MM.1S (cell line): ENCODE data around the gene ADGRV1.

Experiments
- DNase-seq: peaks from one replicate; pipeline ENCODE4 v3.0.0-alpha.2; 2015
- H2AFZ ChIP-seq: fragments of 300-600 bp; sonication (generic); 2 replicates; pipeline ENCODE4 v1.6.0; 2016; ENCODE audit warnings: antibody characterized with exemption, low read length
- H3F3A ChIP-seq: fragments of 300-600 bp; sonication (generic); 2 replicates; pipeline ENCODE4 v1.6.1; 2016; ENCODE audit warnings: mild to moderate bottlenecking, antibody characterized with exemption, low read length, moderate library complexity, mixed read lengths; ENCODE audit not compliant: insufficient read depth
- H3K27ac ChIP-seq: fragments of 300-600 bp; sonication (generic); 2 replicates; pipeline ENCODE4 v1.5.1; 2016; ENCODE audit warnings: mild to moderate bottlenecking, low read length
- H3K27me3 ChIP-seq: fragments of 300-600 bp; sonication (generic); replicated peaks from 2 replicates; pipeline ENCODE4 v1.6.0; 2016; ENCODE audit warnings: low read length; ENCODE audit not compliant: insufficient read depth
- H3K36me3 ChIP-seq: fragments of 300-600 bp; sonication (generic); replicated peaks from 2 replicates; pipeline ENCODE4 v1.6.1; 2016; ENCODE audit warnings: mild to moderate bottlenecking, low read length, mixed read lengths; ENCODE audit not compliant: insufficient read depth
- H3K4me1 ChIP-seq: fragments of 300-600 bp; sonication (generic); 2 replicates; pipeline ENCODE4 v1.6.1; 2016; ENCODE audit warnings: low read length, mixed read lengths
- H3K4me2 ChIP-seq: fragments of 300-600 bp; sonication (generic); 2 replicates; pipeline ENCODE4 v1.6.0; 2016; ENCODE audit warnings: low read depth, low read length
- H3K4me3 ChIP-seq: fragments of 300-600 bp; sonication (generic); 2 replicates; pipeline ENCODE4 v1.5.1; 2016; ENCODE audit warnings: low read length, mixed read lengths
- H3K79me2 ChIP-seq: fragments of 300-600 bp; sonication (generic); 2 replicates; pipeline ENCODE4 v1.6.1; 2016; ENCODE audit warnings: mixed run types, low read length, mixed read lengths
- H3K9ac ChIP-seq: fragments of 300-600 bp; sonication (generic); 2 replicates; pipeline ENCODE4 v1.6.1; 2016; ENCODE audit warnings: low read length, mixed read lengths
- H3K9me2 ChIP-seq: fragments of 300-600 bp; sonication (generic); replicated peaks from 2 replicates; pipeline ENCODE4 v1.6.1; 2016; ENCODE audit warnings: mild to moderate bottlenecking, low read length, mixed read lengths; ENCODE audit not compliant: insufficient read depth
- H3K9me3 ChIP-seq: fragments of 300-600 bp; sonication (generic); replicated peaks from 2 replicates; pipeline ENCODE4 v1.6.1; 2016; ENCODE audit warnings: mild to moderate bottlenecking, low read length, mixed read lengths; ENCODE audit not compliant: insufficient read depth
- H4K20me1 ChIP-seq: fragments of 300-600 bp; sonication (generic); 2 replicates; pipeline ENCODE4 v1.6.1; 2016; ENCODE audit warnings: mild to moderate bottlenecking, low read length, moderate library complexity, mixed read lengths; ENCODE audit not compliant: insufficient read depth
- CTCF ChIP-seq: fragments of 300-600 bp; sonication (generic); IDR thresholded peaks from 2 replicates; pipeline ENCODE4 v1.5.1; 2016; ENCODE audit warnings: antibody characterized with exemption, low read length, mixed read lengths
- EZH2 ChIP-seq: fragments of 300-600 bp; sonication (generic); optimal IDR thresholded peaks from 2 replicates; pipeline ENCODE3; 2017; ENCODE audit warnings: low read depth, mild to moderate bottlenecking, antibody characterized with exemption, low read length, mixed read lengths
- EZH2phosphoT487 ChIP-seq: fragments of 300-600 bp; sonication (generic); IDR thresholded peaks from 2 replicates; pipeline ENCODE4 v1.6.1; 2018; ENCODE audit warnings: antibody characterized with exemption, low read length

ADGRV1 gene

GRCh38 chr5:91018712-91019371, 460.2 kb downstream of the ADGRV1 start:
- no peak overlapping the region for H2AFZ ChIP-seq
- no peaks in the 10 kb centered on the region for H3K79me2 ChIP-seq

GRCh38 chr5:91020065-91020800, 461.6 kb downstream of the ADGRV1 start:
- Histone ChIP-seq H3K4me2 (no peak overlapping the region), H3K27ac (no peak overlapping the region), H3F3A (no peaks in the 10 kb centered on the region), H2AFZ (no peak overlapping the region), H3K9me3 (no peaks in the 10 kb centered on the region), H3K4me3 (no peak overlapping the region), H3K9me2 (no peaks in the 10 kb centered on the region), H3K9ac (no peak overlapping the region), H4K20me1 (no peaks in the 10 kb centered on the region), H3K4me1 (no peaks in the 10 kb centered on the region), H3K36me3 (no peaks in the 10 kb centered on the region), H3K27me3 (no peaks in the 10 kb centered on the region), H3K79me2 (no peaks in the 10 kb centered on the region)
- TF ChIP-seq EZH2 (no peak), EZH2phosphoT487 (no peak), CTCF (no peak)
- no peak for DNase-seq

More at GRCh38 chr5:91018712-91019371, 460.2 kb downstream of the ADGRV1 start:
- TF ChIP-seq EZH2phosphoT487, result no peak
- no peak for TF ChIP-seq CTCF
- no peak for TF ChIP-seq EZH2
- Histone ChIP-seq H3K27ac (no peak overlapping the region), H3K9me3 (no peaks in the 10 kb centered on the region), H3K9me2 (no peaks in the 10 kb centered on the region), H3K9ac (no peak overlapping the region), H3K36me3 (no peaks in the 10 kb centered on the region), H3K4me2 (no peak overlapping the region), H3K4me3 (no peak overlapping the region), H3F3A (no peaks in the 10 kb centered on the region), H3K27me3 (no peaks in the 10 kb centered on the region), H4K20me1 (no peaks in the 10 kb centered on the region), H3K4me1 (no peaks in the 10 kb centered on the region)
- DNase-seq, result no peak

GRCh38 chr5:91022518-91022917, 463.9 kb downstream of the ADGRV1 start:
- TF ChIP-seq EZH2phosphoT487 (no peak), EZH2 (no peak), CTCF (no peak)
- Histone ChIP-seq H3K9me3 (no peaks in the 10 kb centered on the region), H2AFZ (no peak overlapping the region), H3K4me3 (no peak overlapping the region), H3K9me2 (no peaks in the 10 kb centered on the region), H3K36me3 (no peaks in the 10 kb centered on the region), H3K4me1 (no peaks in the 10 kb centered on the region), H3K4me2 (no peak overlapping the region), H3F3A (no peaks in the 10 kb centered on the region), H3K27ac (no peak overlapping the region), H4K20me1 (no peaks in the 10 kb centered on the region), H3K79me2 (no peaks in the 10 kb centered on the region), H3K27me3 (no peaks in the 10 kb centered on the region), H3K9ac (no peak overlapping the region)
- DNase-seq, result no peak
